CD4-positive, alpha-beta T cell (primary cell): ENCODE measurements around the gene LYPD6B. TPM values are rescaled to one million over a fixed set of nuclear protein-coding genes. Genes with fewer than 3 reads are reported as not detected.

Experiments
- ATAC-seq: fragments of 200-7000 bp; cut with Tn5 transposase; one replicate; pipeline ENCODE4 v1.10.0; 2022; ENCODE audit warnings: mild to moderate bottlenecking; ENCODE audit not compliant: poor library complexity
- CTCF ChIA-PET: fragments of 350-600 bp; sonication (Branson Sonifier 250); formaldehyde crosslinking; loops from one replicate; lab custom pipeline; 2021; ENCODE audit warnings: antibody characterized with exemption, inconsistent platforms; lab: Charles Lee
- POLR2A ChIA-PET: fragments of 350-600 bp; sonication (Branson Sonifier 250); formaldehyde crosslinking; loops from one replicate; lab custom pipeline; 2021; ENCODE audit warnings: antibody characterized with exemption, inconsistent platforms; lab: Charles Lee
- DNase-seq, 14 experiments: peaks; one replicate each; pipeline ENCODE4 v3.0.0-alpha.2; 2013 to 2020; ENCODE audit warnings: mixed read lengths in 2 of 14
- H3K27ac ChIP-seq, 2 donors: one replicate each; pipeline versions ENCODE4 v1.5.1 to v1.7.0; 2013; ENCODE audit warnings: low read length in 2 of 2, low read depth in 1 of 2, mild to moderate bottlenecking in 1 of 2
- H3K27me3 ChIP-seq, 2 experiments: 1 replicate in 1 of 2; 2 replicates in 1 of 2; pipeline versions ENCODE4 v1.6.1 to v1.7.0; 2013; ENCODE audit warnings: low read length in 2 of 2, control low read depth in 1 of 2, mild to moderate bottlenecking in 1 of 2, moderate library complexity in 1 of 2; ENCODE audit not compliant: insufficient read depth in 2 of 2, control insufficient read depth in 1 of 2
- H3K36me3 ChIP-seq: one replicate; pipeline ENCODE4 v1.6.1; 2013; ENCODE audit warnings: low read length, control low read depth; ENCODE audit not compliant: insufficient read depth
- H3K4me1 ChIP-seq: one replicate; pipeline ENCODE4 v1.6.1; 2013; ENCODE audit warnings: low read length, control low read depth; ENCODE audit not compliant: insufficient read depth
- H3K4me3 ChIP-seq: one replicate; pipeline ENCODE4 v1.5.1; 2013; ENCODE audit warnings: mild to moderate bottlenecking, low read length, moderate library complexity
- H3K9me3 ChIP-seq, 2 experiments: 1 replicate in 1 of 2; 2 replicates in 1 of 2; pipeline versions ENCODE4 v1.6.1 to v1.7.0; 2013; ENCODE audit warnings: low read length in 2 of 2, mild to moderate bottlenecking in 2 of 2, control low read depth in 1 of 2, moderate library complexity in 1 of 2; ENCODE audit not compliant: control insufficient read depth in 1 of 2, insufficient read depth in 1 of 2
- H3K27ac Mint-ChIP-seq: one replicate; pipeline ENCODE4 v1.8.0; 2020; ENCODE audit warnings: mixed read lengths
- H3K27me3 Mint-ChIP-seq: one replicate; pipeline ENCODE4 v1.8.0; 2021; ENCODE audit warnings: mixed read lengths
- H3K36me3 Mint-ChIP-seq: one replicate; pipeline ENCODE4 v1.8.0; 2021; ENCODE audit warnings: low read depth, mixed read lengths
- H3K4me1 Mint-ChIP-seq: one replicate; pipeline ENCODE4 v1.8.0; 2021; ENCODE audit warnings: low read depth, mixed read lengths
- H3K4me3 Mint-ChIP-seq: one replicate; pipeline ENCODE4 v1.8.0; 2020; ENCODE audit warnings: mild to moderate bottlenecking, mixed read lengths
- H3K9me3 Mint-ChIP-seq: one replicate; pipeline ENCODE4 v1.8.0; 2020; ENCODE audit warnings: mixed read lengths
- intact Hi-C, 2 experiments: fragments of 100-400 bp; cut with DNase I in 1 of 2; cut with micrococcal nuclease in 1 of 2; formaldehyde crosslinking; loops; one replicate each; pipeline versions ENCODE4 v1.15.1 to v1.9.0; 2023 to 2025; cut with DNase I, micrococcal nuclease
- total RNA-seq, 174 experiments: library from RNA in 2 of 174; stranded (reverse) in 2 of 174; gene quantifications; one replicate each; pipeline ENCODE4 v1.2.3 and lab custom pipeline; 2021 to 2026
- TF ChIP-seq, protein P1 (sequence below): fragments of 200-600 bp; IDR thresholded peaks from one replicate; pipeline ENCODE4 v1.8.0; 2022; ENCODE audit warnings: antibody characterized with exemption, mild to moderate bottlenecking

Gene LYPD6B
- total RNA-seq, 2 experiments from 2014 or later: not detected

DNA sequence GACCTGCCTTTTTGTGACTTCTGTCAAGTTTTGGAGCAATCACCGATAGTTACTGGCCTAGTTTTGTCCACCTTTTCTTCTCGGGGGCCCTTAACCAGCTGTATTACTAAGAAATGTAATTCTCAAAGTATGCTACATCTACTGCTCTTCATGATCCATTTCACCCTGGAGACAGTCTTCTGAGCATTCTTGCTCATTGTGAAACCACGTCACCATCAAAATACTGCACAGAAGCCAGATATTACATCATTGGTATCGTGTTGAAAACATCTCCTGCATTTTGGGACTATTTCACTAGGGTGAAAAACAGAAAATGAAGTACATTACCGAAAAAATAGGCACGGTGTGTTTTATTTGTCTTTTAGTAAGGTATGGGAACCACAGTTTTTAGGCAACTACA is 11.7 kb downstream of the LYPD6B start:
- H3K27me3 ChIP-seq: no peaks in the 10 kb centered on the region
- H3K27me3 Mint-ChIP-seq: peaks cover 39% of the 10 kb centered on the region
- POLR2A ChIA-PET: no interaction called here
- no peaks in the 10 kb centered on the region for H3K36me3 Mint-ChIP-seq
- H3K4me3 ChIP-seq: no peak overlapping the region
- H3K4me3 Mint-ChIP-seq: no peak overlapping the region
- no peaks in the 10 kb centered on the region for H3K4me1 ChIP-seq
- no peaks in the 10 kb centered on the region for H3K4me1 Mint-ChIP-seq
- CTCF ChIA-PET: no interaction called here
- H3K9me3 Mint-ChIP-seq: peaks cover 12% of the 10 kb centered on the region
- no peak overlapping the region for H3K27ac ChIP-seq
- no peak for ATAC-seq
- no peak for DNase-seq
- TF ChIP-seq, protein P1, sequence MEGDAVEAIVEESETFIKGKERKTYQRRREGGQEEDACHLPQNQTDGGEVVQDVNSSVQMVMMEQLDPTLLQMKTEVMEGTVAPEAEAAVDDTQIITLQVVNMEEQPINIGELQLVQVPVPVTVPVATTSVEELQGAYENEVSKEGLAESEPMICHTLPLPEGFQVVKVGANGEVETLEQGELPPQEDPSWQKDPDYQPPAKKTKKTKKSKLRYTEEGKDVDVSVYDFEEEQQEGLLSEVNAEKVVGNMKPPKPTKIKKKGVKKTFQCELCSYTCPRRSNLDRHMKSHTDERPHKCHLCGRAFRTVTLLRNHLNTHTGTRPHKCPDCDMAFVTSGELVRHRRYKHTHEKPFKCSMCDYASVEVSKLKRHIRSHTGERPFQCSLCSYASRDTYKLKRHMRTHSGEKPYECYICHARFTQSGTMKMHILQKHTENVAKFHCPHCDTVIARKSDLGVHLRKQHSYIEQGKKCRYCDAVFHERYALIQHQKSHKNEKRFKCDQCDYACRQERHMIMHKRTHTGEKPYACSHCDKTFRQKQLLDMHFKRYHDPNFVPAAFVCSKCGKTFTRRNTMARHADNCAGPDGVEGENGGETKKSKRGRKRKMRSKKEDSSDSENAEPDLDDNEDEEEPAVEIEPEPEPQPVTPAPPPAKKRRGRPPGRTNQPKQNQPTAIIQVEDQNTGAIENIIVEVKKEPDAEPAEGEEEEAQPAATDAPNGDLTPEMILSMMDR: no peak
- intact Hi-C loops: no loop called here
- H3K27ac Mint-ChIP-seq: no peak overlapping the region
- no peaks in the 10 kb centered on the region for H3K36me3 ChIP-seq
- H3K9me3 ChIP-seq: peaks cover 3 to 15% of the 10 kb centered on the region in 2 experiments

DNA sequence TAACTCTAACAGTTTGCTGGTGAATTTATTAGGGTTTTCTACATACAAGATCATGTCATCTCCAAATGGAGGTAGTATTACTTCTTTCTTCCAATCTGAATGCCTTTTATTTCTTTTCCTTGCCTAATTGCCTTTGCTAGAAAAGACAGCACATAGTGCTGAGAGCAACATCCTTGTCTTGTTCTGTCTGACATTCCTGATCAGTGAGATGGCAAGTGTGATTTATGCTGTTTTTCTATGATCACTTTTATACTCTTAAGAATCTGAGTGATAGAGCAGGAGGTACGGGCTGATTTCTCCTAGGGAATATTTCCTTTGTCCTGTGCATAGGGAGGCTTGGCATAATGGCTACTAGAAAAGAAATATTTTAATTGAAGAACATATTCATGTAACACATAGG is 17.3 kb downstream of the LYPD6B start:
- ATAC-seq (no peak), DNase-seq (no peak)
- POLR2A ChIA-PET: no interaction called here
- Histone ChIP-seq H3K36me3 (no peaks in the 10 kb centered on the region), H3K27me3 (peaks cover 0 to 6% of the 10 kb centered on the region in 2 experiments), H3K27ac (no peak overlapping the region), H3K4me1 (no peaks in the 10 kb centered on the region), H3K4me3 (no peak overlapping the region), H3K9me3 (no peaks in the 10 kb centered on the region)
- Mint-ChIP-seq H3K27me3 (peaks cover 44% of the 10 kb centered on the region), H3K36me3 (no peaks in the 10 kb centered on the region), H3K4me1 (no peaks in the 10 kb centered on the region), H3K4me3 (no peak overlapping the region), H3K9me3 (no peaks in the 10 kb centered on the region), H3K27ac (no peak overlapping the region)
- TF ChIP-seq, protein P1: no peak
- CTCF ChIA-PET: no interaction called here
- intact Hi-C loops: no loop called here

DNA sequence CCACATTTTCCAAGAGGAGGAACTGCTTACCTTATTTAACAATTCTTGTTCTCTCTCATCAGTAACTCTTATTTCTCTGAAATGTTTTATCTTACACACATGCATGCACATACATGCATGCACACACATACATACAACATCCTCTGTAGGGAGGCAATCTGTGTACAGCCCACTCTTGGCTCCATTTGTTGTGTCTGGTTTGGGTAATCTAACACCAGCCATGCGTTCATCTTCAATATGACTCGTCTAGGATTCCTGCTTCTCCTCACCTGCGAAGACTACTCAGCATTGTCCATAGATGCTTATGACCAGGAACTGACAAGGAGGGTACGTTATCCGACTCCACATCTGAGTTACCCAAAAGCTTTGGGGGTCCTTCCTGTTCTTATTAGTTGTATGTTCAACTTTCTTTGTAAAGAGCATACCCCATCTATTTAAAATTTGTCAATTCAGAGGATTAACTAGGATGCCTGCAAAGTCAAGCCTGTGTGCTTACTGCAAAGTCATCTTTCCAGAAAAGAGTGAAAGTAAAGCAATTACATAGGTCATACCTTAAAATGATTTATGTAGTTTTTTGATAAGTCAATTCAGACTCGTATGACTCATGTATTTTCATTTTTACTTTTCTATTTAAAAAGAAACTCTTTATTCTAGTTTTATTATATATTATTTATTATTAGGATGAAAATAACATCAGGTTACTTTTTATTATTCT is 18.2 kb downstream of the LYPD6B start:
- Histone ChIP-seq H3K4me1 (no peaks in the 10 kb centered on the region), H3K27me3 (peaks cover 0 to 6% of the 10 kb centered on the region in 2 experiments), H3K27ac (no peak overlapping the region), H3K36me3 (no peaks in the 10 kb centered on the region), H3K9me3 (no peaks in the 10 kb centered on the region), H3K4me3 (no peak overlapping the region)
- intact Hi-C loops: no loop called here
- CTCF ChIA-PET: no interaction called here
- no peaks in the 10 kb centered on the region for H3K9me3 Mint-ChIP-seq
- ATAC-seq (no peak), DNase-seq (no peak)
- POLR2A ChIA-PET: no interaction called here
- peaks cover 44% of the 10 kb centered on the region for H3K27me3 Mint-ChIP-seq
- H3K36me3 Mint-ChIP-seq: no peaks in the 10 kb centered on the region
- TF ChIP-seq, protein P1: no peak
- H3K4me3 Mint-ChIP-seq: no peak overlapping the region
- no peak overlapping the region for H3K27ac Mint-ChIP-seq
- H3K4me1 Mint-ChIP-seq: no peaks in the 10 kb centered on the region
